Epidermal melanocyte (primary cell): ENCODE results near the gene ITIH4.
"Not testable (repeated sequence)": the region's sequence is repeated elsewhere in the genome, so short reads cannot be mapped to it uniquely, and the experiment has no call there.

Experiments
- DNase-seq: peaks from one replicate; pipeline ENCODE4 v3.0.0; 2011; ENCODE audit warnings: low spot score; ENCODE audit not compliant: insufficient read length

The ITIH4 gene

GRCh38 chr3:52784021-52784621 is 46.4 kb downstream of the ITIH4 start:
- no peak for DNase-seq

GRCh38 chr3:52783211-52783555 is 47.3 kb downstream of the ITIH4 start:
- DNase-seq = no peak

- no peak for DNase-seq
These were observed 47.9 kb downstream of the ITIH4 start for GRCh38 chr3:52782412-52783210.

- no peak for DNase-seq
These were observed 48.7 kb downstream of the ITIH4 start for GRCh38 chr3:52781741-52782140.

- no peak for DNase-seq
These were observed 50.5 kb downstream of the ITIH4 start for GRCh38 chr3:52779837-52780585.

GRCh38 chr3:52779011-52779836 is 51.2 kb downstream of the ITIH4 start:
- no peak for DNase-seq

- no peak for DNase-seq
These were observed 52.3 kb downstream of the ITIH4 start for GRCh38 chr3:52777959-52778805.

GRCh38 chr3:52777127-52777958 is 53.1 kb downstream of the ITIH4 start, which contains the start of gene ITIH1:
ITIH1 (plus strand) TSS chr3:52777599; CDS start chr3:52777616, 17 bp downstream.
- no peak for DNase-seq

- not testable (repeated sequence) for DNase-seq
These were observed 54.0 kb downstream of the ITIH4 start for GRCh38 chr3:52776486-52776885.

- no peak for DNase-seq
These were observed 54.6 kb downstream of the ITIH4 start for GRCh38 chr3:52775877-52776276.

GRCh38 chr3:52774901-52775864 is 55.3 kb downstream of the ITIH4 start:
- DNase-seq = no peak

GRCh38 chr3:52774066-52774713 is 56.3 kb downstream of the ITIH4 start:
- DNase-seq = no peak

- no peak for DNase-seq
These were observed 57.0 kb downstream of the ITIH4 start for GRCh38 chr3:52773361-52774065.

GRCh38 chr3:52771702-52772101 is 58.8 kb downstream of the ITIH4 start:
- DNase-seq = no peak

GRCh38 chr3:52771334-52771681 is 59.2 kb downstream of the ITIH4 start:
- DNase-seq = no peak

GRCh38 chr3:52770496-52771333 is 59.8 kb downstream of the ITIH4 start, which contains the start of gene NEK4:
NEK4 (minus strand) TSS chr3:52770940; CDS start chr3:52770746, 194 bp downstream.
- peak; percentile 80 for DNase-seq
